Measurements from ENCODE around the gene ADAT3.

- TF ChIP-seq CTCF (IDR thresholded peaks at IDR 0.05) (no peak), EP300 (IDR thresholded peaks at IDR 0.05) (no peak)
Observed at GRCh38 chr19:1938071-1938470, 32.9 kb downstream of the ADAT3 start.

Measured in stomach (tissue), 4 donors.